Hippocampal formation (tissue), 2 donors: ENCODE measurements around the gene LONP1.
"Not testable (repeated sequence)": the region's sequence is repeated elsewhere in the genome, so short reads cannot be mapped to it uniquely, and the experiment has no call there.

Experiments
- DNase-seq, 2 donors: peaks; one replicate each; lab custom pipeline; 2025; lab: John Stamatoyannopoulos, UW

LONP1 gene

GRCh38 chr19:5692723-5693194 is 27.2 kb downstream of the LONP1 start:
- DNase-seq, result no peak

- DNase-seq, result no peak
These were observed 27.9 kb downstream of the LONP1 start for GRCh38 chr19:5691822-5692722.

GRCh38 chr19:5690955-5691821 is 28.8 kb downstream of the LONP1 start:
- DNase-seq, result no peak

DNA sequence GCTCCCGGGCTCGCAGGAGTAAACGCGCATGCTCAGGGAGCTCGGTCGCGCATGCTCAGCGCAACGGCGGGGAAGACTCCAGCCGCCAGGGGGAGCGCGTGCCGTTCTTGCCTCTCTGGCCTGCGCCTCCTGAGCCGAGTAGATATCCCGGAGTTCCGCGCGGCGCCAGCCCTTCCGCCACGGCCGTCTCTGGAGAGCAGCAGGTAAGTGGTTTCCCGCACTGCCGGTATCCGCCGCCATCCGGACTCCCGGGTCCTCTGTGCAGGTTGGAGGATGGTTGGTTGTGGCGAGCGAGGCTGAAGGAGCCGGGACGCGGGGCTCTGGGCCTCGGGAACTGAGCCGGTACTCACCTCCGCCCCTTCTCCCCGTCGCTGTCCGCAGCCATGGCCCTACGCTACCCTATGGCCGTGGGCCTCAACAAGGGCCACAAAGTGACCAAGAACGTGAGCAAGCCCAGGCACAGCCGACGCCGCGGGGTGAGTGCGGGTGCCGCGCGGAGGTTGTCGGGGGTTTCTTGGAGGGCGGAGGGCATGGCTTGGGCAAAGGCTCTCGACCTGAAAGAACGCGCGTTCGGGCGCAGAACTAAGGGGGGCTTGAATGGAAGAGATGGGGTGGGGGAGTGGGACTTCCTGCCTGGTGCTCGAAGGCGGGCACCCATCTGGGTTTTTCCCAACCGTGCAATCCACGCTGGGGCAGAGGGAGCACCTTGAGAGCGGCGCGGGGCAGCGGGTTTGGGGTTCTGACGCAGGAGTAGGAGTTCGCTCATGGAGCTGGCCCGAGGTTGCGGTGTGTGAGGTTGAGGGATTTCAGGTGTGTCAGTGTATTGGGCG is 29.6 kb downstream of the LONP1 start, which contains the start of gene RPL36:
RPL36 (plus strand) TSS at position 171 of the 830 bp plus-strand sequence; CDS start at position 384, 213 bp downstream.
- peak; percentile 88 to 93 for DNase-seq

DNA sequence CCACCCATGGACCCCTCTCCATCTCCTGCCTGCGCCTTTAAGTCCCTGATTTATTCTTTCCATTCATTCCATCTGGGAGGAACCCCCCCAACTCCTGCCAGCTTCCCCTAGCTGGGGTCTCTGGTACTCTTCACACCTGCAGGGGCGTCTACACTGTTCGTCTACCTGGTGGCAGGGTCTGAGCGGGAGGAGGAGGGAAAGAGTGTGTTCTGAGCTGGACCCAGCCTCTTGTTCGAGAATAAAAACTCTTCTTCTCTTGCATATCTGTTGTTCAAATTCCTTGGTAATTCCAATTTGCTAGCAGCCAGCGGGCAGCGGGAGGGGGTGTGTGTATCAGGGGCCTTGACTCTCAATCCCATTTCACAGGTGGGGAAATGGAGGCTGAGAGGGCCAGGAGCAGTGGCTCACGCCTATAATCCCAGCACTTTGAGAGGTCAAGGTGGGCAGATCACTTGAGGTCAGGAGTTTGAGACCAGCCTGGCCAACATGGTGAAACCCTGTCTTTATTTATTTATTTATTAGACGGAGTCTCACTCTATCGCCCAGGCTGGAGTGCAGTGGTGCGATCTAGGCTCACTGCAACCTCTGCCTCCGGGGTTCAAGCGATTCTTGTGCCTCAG is 31.6 kb downstream of the LONP1 start:
- DNase-seq, result not testable (repeated sequence)

DNA sequence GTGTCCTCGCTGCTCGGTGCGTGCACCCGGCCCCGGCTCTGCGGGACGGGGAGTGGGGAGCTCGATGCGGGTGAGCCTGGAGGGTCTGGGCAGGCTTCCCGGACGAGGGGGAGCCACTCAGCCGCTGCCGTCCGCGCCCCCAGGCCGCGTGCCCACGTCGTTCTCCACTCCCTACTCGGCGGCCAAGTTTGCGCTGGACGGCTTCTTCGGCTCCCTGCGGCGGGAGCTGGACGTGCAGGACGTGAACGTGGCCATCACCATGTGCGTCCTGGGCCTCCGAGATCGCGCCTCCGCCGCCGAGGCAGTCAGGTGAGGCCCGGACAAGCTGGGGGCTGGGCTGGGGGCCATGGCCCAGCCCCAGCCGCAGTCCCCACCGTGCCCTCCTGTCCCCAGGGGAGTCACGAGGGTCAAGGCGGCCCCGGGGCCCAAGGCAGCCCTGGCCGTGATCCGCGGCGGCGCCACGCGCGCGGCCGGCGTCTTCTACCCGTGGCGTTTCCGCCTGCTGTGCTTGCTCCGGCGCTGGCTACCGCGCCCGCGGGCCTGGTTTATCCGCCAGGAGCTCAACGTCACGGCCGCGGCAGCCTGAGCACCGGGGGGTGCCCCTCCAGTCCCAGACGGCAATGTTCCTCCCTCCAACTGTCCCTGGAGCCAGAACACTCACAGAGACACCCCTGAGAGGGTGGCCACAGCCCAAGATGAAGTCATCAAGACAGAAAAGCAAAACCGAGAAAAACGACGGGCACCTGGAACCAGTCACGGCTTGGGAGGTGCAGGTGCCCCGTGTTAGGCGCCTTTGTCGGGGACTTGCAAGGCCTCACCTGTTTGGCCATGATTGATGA is 32.4 kb downstream of the LONP1 start:
- DNase-seq, result no peak

GRCh38 chr19:5686647-5687359 is 33.1 kb downstream of the LONP1 start:
- peak; percentile 69 to 88 for DNase-seq

DNA sequence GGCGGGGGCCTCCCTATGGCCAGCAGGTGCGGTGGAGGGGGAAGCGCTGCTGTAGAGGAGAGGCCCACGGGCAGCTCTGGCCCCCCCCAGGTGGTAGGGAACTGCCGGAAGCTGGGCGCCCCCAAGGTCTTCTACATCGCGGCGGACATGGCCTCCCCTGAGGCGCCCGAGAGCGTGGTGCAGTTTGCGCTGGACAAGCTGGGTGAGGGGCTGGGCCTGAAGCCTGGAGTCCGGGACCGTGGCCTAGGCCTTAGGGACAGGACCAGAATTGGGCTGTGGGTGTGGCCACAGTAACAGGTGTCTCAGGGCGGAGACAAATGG is 33.7 kb downstream of the LONP1 start:
- DNase-seq, result no peak

DNA sequence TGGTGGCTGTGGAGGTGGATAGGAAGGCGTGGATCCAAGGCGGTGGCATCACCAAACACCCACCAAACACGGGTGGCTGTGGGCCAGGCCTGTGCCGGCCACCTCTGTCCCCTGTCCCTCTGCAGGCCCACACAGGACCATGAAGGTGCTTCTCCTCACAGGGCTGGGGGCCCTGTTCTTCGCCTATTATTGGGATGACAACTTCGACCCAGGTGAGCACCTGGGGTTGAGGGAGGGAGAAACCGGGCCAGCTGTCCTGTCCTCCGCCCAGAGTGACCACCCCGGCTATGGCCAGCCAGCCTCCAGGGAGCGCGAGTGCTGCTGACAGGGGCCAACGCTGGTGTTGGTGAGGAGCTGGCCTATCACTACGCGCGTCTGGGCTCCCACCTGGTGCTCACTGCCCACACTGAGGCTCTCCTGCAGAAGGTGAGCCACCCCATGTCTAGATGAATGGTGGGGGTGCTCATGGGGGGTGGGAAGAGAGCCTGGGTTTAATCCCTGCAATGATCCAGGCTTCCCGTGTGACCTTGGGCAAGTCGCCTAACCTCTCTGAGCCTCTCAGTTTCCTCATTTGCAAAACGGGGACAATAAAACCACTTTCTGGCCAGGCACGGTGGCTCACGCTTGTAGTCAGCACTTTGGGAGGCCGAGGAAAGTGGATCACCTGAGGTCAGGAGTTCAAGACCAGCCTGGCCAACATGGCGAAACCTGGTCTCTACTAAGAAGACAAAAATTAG is 35.1 kb downstream of the LONP1 start:
- DNase-seq, result no peak

DNA sequence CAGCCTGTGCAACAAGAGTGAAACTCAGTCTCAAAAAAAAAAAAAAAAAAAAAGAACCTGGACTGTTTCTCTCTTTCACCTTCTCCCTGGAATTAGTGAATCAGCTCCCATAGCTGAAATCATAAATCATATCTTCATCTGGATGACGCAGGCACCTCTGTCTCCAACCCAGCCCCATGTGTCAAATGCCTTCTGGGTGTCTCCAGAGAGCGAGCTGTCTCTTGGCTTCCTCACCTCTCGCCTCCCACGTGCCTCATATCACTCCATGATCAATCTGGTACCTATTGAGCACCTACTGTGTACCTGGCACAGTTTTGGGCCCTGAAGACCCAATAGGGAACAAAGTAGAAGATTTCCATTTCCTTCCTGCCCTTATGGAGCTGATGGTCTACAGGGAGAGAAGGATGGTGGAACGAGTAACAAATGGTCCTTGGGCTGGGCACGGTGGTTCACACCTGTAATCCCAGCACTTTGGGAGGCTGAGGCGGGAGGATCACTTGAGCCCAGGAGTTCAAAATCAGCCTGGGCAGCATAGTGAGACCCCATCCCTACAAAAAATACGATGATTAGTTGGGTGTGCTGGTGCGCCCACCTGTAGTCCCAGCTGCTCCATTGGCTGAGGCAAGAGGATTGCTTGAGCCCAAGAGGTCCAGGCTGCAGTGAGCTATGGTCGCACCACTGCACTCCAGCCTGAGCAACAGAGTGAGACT is 36.6 kb downstream of the LONP1 start:
- DNase-seq, result no peak

DNA sequence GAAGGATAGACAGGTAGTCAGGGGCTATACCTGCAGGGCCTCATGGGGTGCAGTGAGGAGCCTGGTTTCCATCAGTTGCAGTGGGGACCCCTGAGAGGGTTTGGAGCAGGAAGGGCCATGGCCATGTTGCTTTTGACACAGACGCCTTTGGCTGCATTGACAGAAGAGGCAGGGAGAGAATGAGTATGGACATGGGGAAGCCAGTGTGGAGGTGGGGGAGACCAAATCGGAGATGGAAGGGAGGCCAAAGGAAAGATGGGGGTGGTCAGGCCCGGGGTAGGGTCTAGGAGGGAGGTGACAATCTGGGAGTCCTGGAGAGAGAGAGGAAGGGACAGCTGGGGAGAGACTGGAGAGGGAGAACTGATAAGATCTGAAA is 37.9 kb downstream of the LONP1 start:
- no peak for DNase-seq

DNA sequence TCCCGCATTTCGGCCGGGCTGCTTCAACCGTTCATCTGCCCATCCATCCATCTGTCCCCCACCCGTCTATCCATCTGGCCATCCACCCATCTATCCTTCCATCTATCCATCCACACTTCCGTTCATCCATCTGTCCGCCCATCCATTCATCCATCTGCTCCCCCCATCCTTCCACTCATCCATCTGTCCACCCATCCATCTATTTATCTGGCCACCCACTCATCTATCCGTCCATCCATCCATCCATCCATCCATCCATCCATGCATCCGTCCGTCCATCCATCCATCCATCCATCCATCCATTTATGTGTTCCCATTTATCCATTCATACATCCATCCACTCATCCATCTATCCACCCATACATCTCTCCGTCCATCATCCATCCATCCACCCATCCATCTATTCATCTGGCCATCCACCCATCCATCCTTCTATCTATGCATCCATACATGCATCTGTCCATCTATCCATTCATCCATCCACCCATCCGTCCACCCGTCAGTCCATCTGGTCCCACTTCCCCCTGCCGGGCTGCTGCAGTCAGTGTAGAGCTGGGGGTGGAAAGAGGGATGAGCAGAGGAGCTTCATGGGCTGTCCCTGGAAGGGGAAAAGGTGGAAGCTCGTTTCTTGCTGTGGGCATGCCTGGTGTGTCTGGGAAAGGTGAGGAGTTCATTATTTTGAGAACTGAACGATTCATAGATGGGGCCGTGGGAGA is 38.4 kb downstream of the LONP1 start:
- no peak for DNase-seq

GRCh38 chr19:5680437-5681368 is 39.2 kb downstream of the LONP1 start, which contains the start of the genes HSD11B1L and MICOS13:
Gene HSD11B1L, plus strand, starts transcription at chr19:5681027. Its CDS starts 3,806 bp downstream, at chr19:5684833.
Gene MICOS13, minus strand, starts transcription at chr19:5680516. Its CDS starts 30 bp downstream, at chr19:5680486.
- peak; percentile 98 for DNase-seq

GRCh38 chr19:5680084-5680436 is 39.9 kb downstream of the LONP1 start:
- no peak for DNase-seq

DNA sequence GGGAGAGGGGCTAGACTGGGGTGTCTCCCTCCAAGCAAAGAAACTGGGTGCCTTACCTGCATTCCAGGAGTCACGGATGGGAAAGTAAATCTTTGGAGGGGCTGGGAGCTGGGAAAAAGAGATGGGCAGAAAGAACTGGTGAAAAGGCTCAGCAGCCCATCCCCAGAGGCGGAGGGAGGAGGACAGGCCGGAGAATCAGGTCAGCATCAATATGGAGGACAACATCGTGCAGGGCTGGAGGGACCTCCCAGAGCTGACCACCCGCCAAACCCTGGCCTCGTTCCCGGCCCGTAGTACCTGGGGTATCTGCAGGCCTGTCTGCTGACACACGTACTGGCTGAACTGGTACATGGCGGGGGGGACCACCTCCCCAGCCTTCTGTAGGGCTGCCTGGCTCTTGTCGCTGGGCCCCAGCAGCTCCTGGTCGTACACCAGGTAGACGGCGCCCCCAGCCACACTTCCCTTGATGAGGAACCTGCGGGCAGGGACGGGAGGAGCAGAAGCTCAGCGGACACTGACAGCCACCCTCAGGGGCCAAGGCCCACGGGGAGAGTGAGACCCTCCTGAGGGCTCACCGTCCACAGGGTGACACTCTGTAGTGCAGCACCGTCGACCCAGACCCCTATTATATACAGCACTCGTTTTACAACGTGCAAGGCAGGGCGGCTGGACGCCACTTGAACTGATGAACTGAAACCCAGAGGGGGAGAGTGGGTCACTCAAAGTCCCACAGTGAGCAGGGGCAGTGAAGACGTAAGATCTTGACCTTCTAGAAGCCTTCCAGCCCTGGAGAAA is 40.5 kb downstream of the LONP1 start:
- DNase-seq, result no peak
